GM19328 (cell line): ENCODE data around the gene KANK4.
"Not testable (repeated sequence)": the region's sequence is repeated elsewhere in the genome, so short reads cannot be mapped to it uniquely, and the experiment has no call there.

Experiments used
- ATAC-seq: cut with Tn5 transposase; IDR thresholded peaks from one replicate; pipeline ENCODE4 v1.9.1; 2021; ENCODE audit warnings: mild to moderate bottlenecking, moderate library complexity; ENCODE audit not compliant: unreplicated experiment

KANK4 gene

GRCh38 chr1:62274496-62275485, 44.4 kb downstream of the KANK4 start:
- ATAC-seq, result no peak

GRCh38 chr1:62273953-62274352, 45.3 kb downstream of the KANK4 start:
- no peak for ATAC-seq

- ATAC-seq, result no peak
Observed at GRCh38 chr1:62271948-62272728, 47.1 kb downstream of the KANK4 start.

- no peak for ATAC-seq
Observed at GRCh38 chr1:62271134-62271533, 48.1 kb downstream of the KANK4 start.

GRCh38 chr1:62269851-62270495, 49.3 kb downstream of the KANK4 start:
- ATAC-seq, result no peak

- no peak for ATAC-seq
Observed at GRCh38 chr1:62269439-62269838, 49.8 kb downstream of the KANK4 start.

- ATAC-seq, result no peak
Observed at GRCh38 chr1:62268315-62268714, 50.9 kb downstream of the KANK4 start.

GRCh38 chr1:62265956-62266935, 53.0 kb downstream of the KANK4 start:
- ATAC-seq, result no peak

- no peak for ATAC-seq
Observed at GRCh38 chr1:62263814-62264353, 55.4 kb downstream of the KANK4 start.

GRCh38 chr1:62263006-62263813, 56.0 kb downstream of the KANK4 start:
- ATAC-seq, result no peak

GRCh38 chr1:62260688-62261087, 58.5 kb downstream of the KANK4 start:
- ATAC-seq, result no peak

- ATAC-seq, result no peak
Observed at GRCh38 chr1:62259551-62259950, 59.7 kb downstream of the KANK4 start.

GRCh38 chr1:62250126-62250726, 69.0 kb downstream of the KANK4 start:
- ATAC-seq, result no peak

GRCh38 chr1:62247391-62248168, 71.7 kb downstream of the KANK4 start:
- no peak for ATAC-seq

- ATAC-seq, result no peak
Observed at GRCh38 chr1:62245201-62245600, 74.0 kb downstream of the KANK4 start.

- not testable (repeated sequence) for ATAC-seq
Observed at GRCh38 chr1:62244380-62244779, 74.9 kb downstream of the KANK4 start.

- no peak for ATAC-seq
Observed at GRCh38 chr1:62241371-62242131, 77.7 kb downstream of the KANK4 start.
